ENCODE data around the gene SRD5A1.

Gene SRD5A1

GRCh38 chr5:6587171-6587570 lies 46.1 kb upstream of the SRD5A1 start:
- DNase-seq (ENCODE audit: low read depth, low spot score) = no peak
- in situ Hi-C loops (cut with HindIII; ENCODE audit: low sequenced_read_pairs) = no loop called here
- no peak for TF ChIP-seq CTCF (IDR thresholded peaks at IDR 0.05; ENCODE audit: low read depth, low read length)
- H3K4me3 ChIP-seq (ENCODE audit: low read depth, low read length) = no peak overlapping the region

GRCh38 chr5:6590581-6590980 lies 42.7 kb upstream of the SRD5A1 start:
- H3K4me3 ChIP-seq (ENCODE audit: low read depth, low read length) = no peak overlapping the region
- TF ChIP-seq CTCF (IDR thresholded peaks at IDR 0.05; ENCODE audit: low read depth, low read length) = no peak
- DNase-seq (ENCODE audit: low read depth, low spot score) = no peak
- in situ Hi-C loops (cut with HindIII; ENCODE audit: low sequenced_read_pairs) = no loop called here

- no peak for TF ChIP-seq CTCF (IDR thresholded peaks at IDR 0.05; ENCODE audit: low read depth, low read length)
- no peak for DNase-seq (ENCODE audit: low read depth, low spot score)
- H3K4me3 ChIP-seq (ENCODE audit: low read depth, low read length) = no peak overlapping the region
- in situ Hi-C loops (cut with HindIII; ENCODE audit: low sequenced_read_pairs) = no loop called here
Observed at GRCh38 chr5:6591671-6592288, 41.5 kb upstream of the SRD5A1 start.

GRCh38 chr5:6592601-6593000 lies 40.6 kb upstream of the SRD5A1 start:
- DNase-seq (ENCODE audit: low read depth, low spot score) = no peak
- no peak overlapping the region for H3K4me3 ChIP-seq (ENCODE audit: low read depth, low read length)
- in situ Hi-C loops (cut with HindIII; ENCODE audit: low sequenced_read_pairs) = no loop called here
- no peak for TF ChIP-seq CTCF (IDR thresholded peaks at IDR 0.05; ENCODE audit: low read depth, low read length)

GRCh38 chr5:6593148-6594016 lies 39.9 kb upstream of the SRD5A1 start:
- no peak for DNase-seq (ENCODE audit: low read depth, low spot score)
- H3K4me3 ChIP-seq (ENCODE audit: low read depth, low read length) = no peak overlapping the region
- in situ Hi-C loops (cut with HindIII; ENCODE audit: low sequenced_read_pairs) = no loop called here
- TF ChIP-seq CTCF (IDR thresholded peaks at IDR 0.05; ENCODE audit: low read depth, low read length) = no peak

GRCh38 chr5:6594066-6594465 lies 39.2 kb upstream of the SRD5A1 start:
- H3K4me3 ChIP-seq (ENCODE audit: low read depth, low read length) = no peak overlapping the region
- DNase-seq (ENCODE audit: low read depth, low spot score) = no peak
- in situ Hi-C loops (cut with HindIII; ENCODE audit: low sequenced_read_pairs) = no loop called here
- no peak for TF ChIP-seq CTCF (IDR thresholded peaks at IDR 0.05; ENCODE audit: low read depth, low read length)

Data from astrocyte of the spinal cord (primary cell).